ENCODE results near the gene SPEN. TPM values are rescaled to one million over a fixed set of nuclear protein-coding genes. Genes with fewer than 3 reads are reported as not detected.
A peak's percentile ranks its signal among the peaks of the same experiment; 100 is the strongest.

The SPEN gene
- total and polyA plus RNA-seq, 12 donors: 16.4 to 51.2 (median 30.7) TPM

GRCh38 chr1:15949453-15950245 lies 102.1 kb downstream of the SPEN start:
- Histone ChIP-seq H3K36me3 (replicated peaks in 1 of 2) (peaks cover 0 to 34% of the 10 kb centered on the region in 2 donors), H3K27ac (peak overlapping the region; percentile 95 to 98 (median 97)), H3K4me1 (replicated peaks in 1 of 2) (peaks cover 54 to 83% of the 10 kb centered on the region in 2 donors), H3K27me3 (no peaks in the 10 kb centered on the region), H3K4me3 (peak overlapping the region in 1 of 4 donors; percentile 17), H3K9me3 (replicated peaks in 1 of 3) (no peaks in the 10 kb centered on the region)
- intact Hi-C loops (cut with DNase I): no loop called here
- no peak for TF ChIP-seq CTCF (IDR thresholded peaks at IDR 0.05)
- TF ChIP-seq POLR2A (IDR thresholded peaks at IDR 0.05): peak in 1 of 2 donors; percentile 88
- 9 to 17% (median 11%) methylated on average over 3 to 25 of the region's 25 CpGs for WGBS, 4 donors
- peak; percentile 95 to 100 (median 99) for DNase-seq

- TF ChIP-seq CTCF (IDR thresholded peaks at IDR 0.05): no peak
- TF ChIP-seq POLR2A (IDR thresholded peaks at IDR 0.05): no peak
- Histone ChIP-seq H3K27me3 (no peaks in the 10 kb centered on the region), H3K4me3 (no peak overlapping the region), H3K36me3 (replicated peaks in 1 of 2) (peaks cover 0 to 28% of the 10 kb centered on the region in 2 donors), H3K9me3 (replicated peaks in 1 of 3) (no peaks in the 10 kb centered on the region), H3K27ac (peak overlapping the region; percentile 94 to 98 (median 96)), H3K4me1 (replicated peaks in 1 of 2) (peaks cover 54 to 83% of the 10 kb centered on the region in 2 donors)
- no peak for DNase-seq
- intact Hi-C loops (cut with DNase I): no loop called here
- 90 to 95% (median 93%) methylated on average over 3 to 4 of the region's 4 CpGs for WGBS, 4 donors
Measured at GRCh38 chr1:15950302-15950701, 102.8 kb downstream of the SPEN start.

DNA sequence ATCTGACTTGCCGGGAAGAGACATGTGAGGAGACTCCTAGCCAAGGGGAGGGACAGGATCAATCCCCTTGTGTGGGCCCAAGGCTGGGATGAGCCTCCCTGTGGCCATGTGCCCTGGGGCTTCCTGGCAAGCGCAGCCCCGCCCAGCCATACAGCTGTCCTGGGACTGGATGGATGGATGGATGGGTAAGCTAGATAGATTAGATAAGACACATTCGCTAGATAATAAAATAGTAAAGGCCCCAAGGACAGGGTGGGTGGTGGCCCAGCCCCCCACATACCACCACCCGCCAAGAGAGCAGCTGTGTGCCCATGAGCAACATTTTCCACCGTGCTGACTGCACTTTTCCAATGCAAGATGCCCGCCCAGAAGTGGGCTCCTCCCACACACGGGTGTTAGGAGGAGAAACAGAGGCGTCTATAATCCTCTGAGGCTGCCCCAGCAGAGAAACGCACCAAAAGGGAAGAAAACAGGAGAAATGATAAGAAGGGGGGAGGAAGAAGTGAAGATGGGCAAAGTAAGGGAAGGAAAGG lies 103.3 kb downstream of the SPEN start:
- no peak for TF ChIP-seq CTCF (IDR thresholded peaks at IDR 0.05)
- TF ChIP-seq POLR2A (IDR thresholded peaks at IDR 0.05): peak in 1 of 2 donors; percentile 34
- Histone ChIP-seq H3K27me3 (no peaks in the 10 kb centered on the region), H3K9me3 (replicated peaks in 1 of 3) (no peaks in the 10 kb centered on the region), H3K4me1 (replicated peaks in 1 of 2) (peaks cover 52 to 81% of the 10 kb centered on the region in 2 donors), H3K27ac (peak overlapping the region; percentile 94 to 98 (median 96)), H3K36me3 (replicated peaks in 1 of 2) (peaks cover 0 to 23% of the 10 kb centered on the region in 2 donors), H3K4me3 (no peak overlapping the region)
- WGBS, 4 donors: 24 to 44% (median 32%) methylated on average over 9 to 10 of the region's 10 CpGs
- DNase-seq: peak; percentile 88 to 97 (median 94)
- intact Hi-C loops (cut with DNase I): no loop called here

- DNase-seq: peak in 3 of 7 donors; percentile 27 to 50 (median 44)
- peak overlapping the region in 1 of 4 donors; percentile 5 for H3K4me3 ChIP-seq
- H3K27me3 ChIP-seq: no peaks in the 10 kb centered on the region
- 69 to 79% (median 75%) methylated on average over 18 to 23 of the region's 23 CpGs for WGBS, 4 donors
- H3K9me3 ChIP-seq (replicated peaks in 1 of 3): no peaks in the 10 kb centered on the region
- peak overlapping the region; percentile 22 to 98 (median 95) for H3K27ac ChIP-seq
- TF ChIP-seq POLR2A (IDR thresholded peaks at IDR 0.05) (no peak), CTCF (IDR thresholded peaks at IDR 0.05) (no peak)
- peaks cover 45 to 81% of the 10 kb centered on the region in 2 donors for H3K4me1 ChIP-seq (replicated peaks in 1 of 2)
- intact Hi-C loops (cut with DNase I): no loop called here
- H3K36me3 ChIP-seq (replicated peaks in 1 of 2): peaks cover 0 to 16% of the 10 kb centered on the region in 2 donors
Measured at GRCh38 chr1:15951341-15952153, 104.0 kb downstream of the SPEN start.
